Spinal cord (tissue), 10 donors: ENCODE results near the gene PPP2R2B. TPM values are rescaled to one million over a fixed set of nuclear protein-coding genes. Genes with fewer than 3 reads are reported as not detected.

Experiments used
- DNase-seq, 6 donors: peaks; one replicate each; pipeline versions ENCODE4 v3.0.0 to v3.0.0-alpha.2; 2013 to 2015; ENCODE audit warnings: low spot score in 6 of 6, low read depth in 4 of 6
- H3K27ac ChIP-seq: one replicate; pipeline ENCODE4 v1.5.1; 2013; ENCODE audit warnings: low read depth, low read length, control low read depth
- H3K27me3 ChIP-seq: one replicate; pipeline ENCODE4 v1.6.1; 2013; ENCODE audit warnings: low read length; ENCODE audit not compliant: control insufficient read depth, insufficient read depth
- H3K36me3 ChIP-seq: one replicate; pipeline ENCODE4 v1.6.1; 2013; ENCODE audit warnings: low read length; ENCODE audit not compliant: control insufficient read depth, insufficient read depth
- H3K4me1 ChIP-seq: one replicate; pipeline ENCODE4 v1.6.1; 2013; ENCODE audit warnings: low read length; ENCODE audit not compliant: control insufficient read depth, insufficient read depth
- H3K4me3 ChIP-seq: one replicate; pipeline ENCODE4 v1.5.1; 2013; ENCODE audit warnings: low read depth, low read length, control low read depth
- H3K9me3 ChIP-seq: one replicate; pipeline ENCODE4 v1.6.1; 2013; ENCODE audit warnings: low read length; ENCODE audit not compliant: control insufficient read depth, insufficient read depth
- WGBS: methylation state at CpG from one replicate; pipeline ENCODE4 v1.1.5; 2013; ENCODE audit warnings: missing lambda C conversion rate; ENCODE audit not compliant: insufficient coverage; 5-methylcytosine and 5-hydroxymethylcytosine counted together
- polyA plus RNA-seq, 2 donors: library from polyadenylated mRNA; unstranded; fragments of 120-200 nt; gene quantifications; one replicate each; pipeline ENCODE4 v1.2.1, GENCODE V29; 2013; ENCODE audit not compliant: insufficient read length in 2 of 2
- total RNA-seq, 2 donors: library from RNA; depleted of rRNA in 1 of 2; stranded (reverse); fragments of 120-200 nt in 1 of 2; fragments of >200 nt in 1 of 2; gene quantifications; one replicate each; pipeline versions ENCODE4 v1.2.3 to v1.2.4, GENCODE V29; 2013 to 2014
- donor health status: healthy.

PPP2R2B gene
- total and polyA plus RNA-seq, 4 donors = 62.0 to 211 (median 150) TPM

DNA sequence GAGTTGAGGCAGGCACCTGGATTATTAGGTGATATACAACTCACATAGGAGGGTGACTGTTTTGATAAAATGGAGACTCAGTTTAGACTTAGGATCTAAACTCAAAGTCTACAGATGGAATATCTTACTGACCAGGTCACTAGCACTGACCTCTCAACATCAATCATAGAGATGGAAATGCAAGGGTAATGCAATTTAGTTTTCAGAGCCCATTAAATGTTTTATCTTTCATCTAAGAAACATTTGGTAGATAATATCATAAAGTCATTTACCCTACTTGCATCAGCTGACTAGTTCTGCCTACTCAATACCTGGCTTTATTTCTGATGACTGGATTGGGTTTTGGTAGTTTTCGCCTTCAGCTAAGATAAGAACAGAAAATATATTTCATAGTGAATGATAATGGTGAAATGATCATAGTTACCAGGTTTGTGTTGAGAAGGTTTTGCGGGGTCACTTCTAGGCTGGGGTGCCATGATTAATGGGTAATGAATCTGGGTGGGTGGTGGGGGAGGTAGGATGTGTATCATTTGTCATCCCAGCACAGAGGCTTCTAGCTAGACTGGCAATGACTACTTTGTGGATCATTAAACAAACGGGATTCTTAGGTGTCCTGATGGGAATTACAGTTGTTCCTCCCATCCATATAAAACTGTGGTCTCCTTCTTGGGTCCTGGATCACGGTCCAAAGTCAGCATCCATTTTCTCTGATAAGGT lies 173.4 kb downstream of the PPP2R2B start:
- Histone ChIP-seq H3K36me3 (peaks cover 15% of the 10 kb centered on the region), H3K9me3 (no peaks in the 10 kb centered on the region), H3K27me3 (no peaks in the 10 kb centered on the region), H3K4me1 (peaks cover 1% of the 10 kb centered on the region), H3K27ac (no peak overlapping the region), H3K4me3 (no peak overlapping the region)
- DNase-seq = no peak
- 97% methylated on average over 2 of the region's 4 CpGs for WGBS

- H3K27me3 ChIP-seq = no peaks in the 10 kb centered on the region
- H3K36me3 ChIP-seq = peaks cover 15% of the 10 kb centered on the region
- H3K27ac ChIP-seq = no peak overlapping the region
- no peak for DNase-seq
- no peak overlapping the region for H3K4me3 ChIP-seq
- H3K4me1 ChIP-seq = peaks cover 4% of the 10 kb centered on the region
- H3K9me3 ChIP-seq = no peaks in the 10 kb centered on the region
- 80% methylated on average over 1 of the region's 1 CpG for WGBS
Observed at GRCh38 chr5:146703899-146704298, 174.7 kb downstream of the PPP2R2B start.

GRCh38 chr5:146703499-146703898 lies 175.1 kb downstream of the PPP2R2B start:
- peaks cover 4% of the 10 kb centered on the region for H3K4me1 ChIP-seq
- peaks cover 15% of the 10 kb centered on the region for H3K36me3 ChIP-seq
- no peaks in the 10 kb centered on the region for H3K9me3 ChIP-seq
- DNase-seq = no peak
- H3K27me3 ChIP-seq = no peaks in the 10 kb centered on the region
- no peak overlapping the region for H3K4me3 ChIP-seq
- no peak overlapping the region for H3K27ac ChIP-seq

GRCh38 chr5:146699664-146700418 lies 178.7 kb downstream of the PPP2R2B start:
- peak in 3 of 6 donors; percentile 39 to 92 (median 88) for DNase-seq
- Histone ChIP-seq H3K36me3 (peaks cover 3% of the 10 kb centered on the region), H3K4me1 (peaks cover 4% of the 10 kb centered on the region), H3K9me3 (no peaks in the 10 kb centered on the region), H3K27ac (peak overlapping the region; percentile 57), H3K27me3 (no peaks in the 10 kb centered on the region), H3K4me3 (no peak overlapping the region)
- 38% methylated on average over 2 of the region's 6 CpGs for WGBS

DNA sequence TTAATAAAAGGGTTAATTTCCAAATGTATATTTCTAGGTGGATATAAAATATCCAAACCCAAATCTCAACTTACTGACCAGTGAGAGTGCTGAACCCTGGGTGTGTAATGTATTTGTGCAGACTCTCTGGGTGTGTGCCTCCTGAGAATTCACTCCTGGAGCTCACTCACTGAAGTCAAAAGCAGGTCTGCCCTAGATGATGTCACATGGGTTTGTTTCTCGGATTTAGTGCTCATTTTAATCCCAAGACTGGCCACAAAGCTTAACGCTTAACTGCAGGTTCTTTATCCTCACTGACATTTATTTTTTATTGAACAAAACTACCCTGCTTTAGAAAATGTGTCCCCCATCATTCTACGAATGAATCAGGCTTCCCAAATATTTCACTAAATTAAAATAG lies 179.4 kb downstream of the PPP2R2B start:
- Histone ChIP-seq H3K27ac (no peak overlapping the region), H3K4me3 (no peak overlapping the region), H3K27me3 (no peaks in the 10 kb centered on the region), H3K9me3 (no peaks in the 10 kb centered on the region), H3K36me3 (peaks cover 3% of the 10 kb centered on the region), H3K4me1 (peaks cover 4% of the 10 kb centered on the region)
- DNase-seq = peak in 1 of 6 donors; percentile 54
- 24% methylated on average over 2 of the region's 3 CpGs for WGBS

DNA sequence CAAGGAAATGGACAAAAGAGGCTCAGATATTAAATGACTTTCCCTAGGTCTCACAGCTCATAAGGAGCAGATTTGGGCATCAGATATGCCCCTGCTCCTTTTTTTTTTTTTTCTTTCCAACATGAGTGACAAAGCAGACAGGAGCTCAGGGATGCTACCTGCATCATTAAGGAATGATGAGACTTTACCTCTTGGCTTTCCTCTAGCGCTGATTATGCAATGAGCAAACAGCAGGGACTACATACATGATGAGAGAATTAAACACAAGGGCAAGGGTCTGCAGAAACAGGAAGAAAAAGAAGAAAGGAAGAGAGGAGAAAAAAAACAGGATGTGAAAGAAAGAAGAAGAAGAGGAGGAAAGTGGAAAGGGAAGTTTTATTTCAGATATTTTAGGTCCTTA lies 179.9 kb downstream of the PPP2R2B start:
- peak in 1 of 6 donors; percentile 7 for DNase-seq
- Histone ChIP-seq H3K27ac (no peak overlapping the region), H3K27me3 (no peaks in the 10 kb centered on the region), H3K4me3 (no peak overlapping the region), H3K4me1 (peaks cover 4% of the 10 kb centered on the region), H3K36me3 (peaks cover 3% of the 10 kb centered on the region), H3K9me3 (no peaks in the 10 kb centered on the region)
- WGBS = 100% methylated on average over 1 of the region's 1 CpG

- Histone ChIP-seq H3K27me3 (no peaks in the 10 kb centered on the region), H3K9me3 (no peaks in the 10 kb centered on the region), H3K27ac (no peak overlapping the region), H3K4me1 (peaks cover 4% of the 10 kb centered on the region), H3K36me3 (peaks cover 7% of the 10 kb centered on the region), H3K4me3 (no peak overlapping the region)
- DNase-seq = peak in 1 of 6 donors; percentile 9
Observed at GRCh38 chr5:146697211-146697610, 181.3 kb downstream of the PPP2R2B start.

DNA sequence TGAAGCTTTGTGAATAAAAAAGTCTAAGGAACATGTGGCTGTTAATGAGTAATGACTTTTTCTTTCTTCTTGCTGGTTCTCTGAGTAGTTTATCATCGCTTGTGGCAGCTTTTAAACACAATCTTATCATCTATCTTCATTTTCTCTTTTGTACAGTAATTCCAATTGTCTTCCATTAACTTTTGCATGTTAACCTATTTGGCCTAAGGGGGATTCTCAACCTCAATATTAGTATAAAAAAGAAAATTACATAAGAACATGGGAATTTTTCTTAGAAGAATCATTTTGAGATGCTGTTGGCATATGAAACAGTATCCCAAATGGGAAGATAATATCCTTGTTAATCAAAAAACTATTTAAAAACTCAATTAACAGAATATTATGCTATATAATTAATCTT lies 182.9 kb downstream of the PPP2R2B start:
- Histone ChIP-seq H3K27ac (no peak overlapping the region), H3K9me3 (no peaks in the 10 kb centered on the region), H3K4me3 (no peak overlapping the region), H3K4me1 (peaks cover 4% of the 10 kb centered on the region), H3K36me3 (peaks cover 13% of the 10 kb centered on the region), H3K27me3 (no peaks in the 10 kb centered on the region)
- DNase-seq = no peak
- WGBS = no CpG with 5 or more reads among the region's 1 CpG

- no peaks in the 10 kb centered on the region for H3K27me3 ChIP-seq
- H3K36me3 ChIP-seq = peaks cover 15% of the 10 kb centered on the region
- H3K9me3 ChIP-seq = no peaks in the 10 kb centered on the region
- H3K4me3 ChIP-seq = no peak overlapping the region
- DNase-seq = peak in 1 of 6 donors; percentile 88
- H3K4me1 ChIP-seq = no peaks in the 10 kb centered on the region
- 79% methylated on average over 4 of the region's 6 CpGs for WGBS
- no peak overlapping the region for H3K27ac ChIP-seq
Observed at GRCh38 chr5:146690880-146691355, 187.6 kb downstream of the PPP2R2B start.

GRCh38 chr5:146687630-146688029 lies 190.9 kb downstream of the PPP2R2B start:
- peak in 1 of 6 donors; percentile 62 for DNase-seq
- peaks cover 11% of the 10 kb centered on the region for H3K36me3 ChIP-seq
- no peaks in the 10 kb centered on the region for H3K9me3 ChIP-seq
- H3K4me1 ChIP-seq = no peaks in the 10 kb centered on the region
- no CpG with 5 or more reads among the region's 4 CpGs for WGBS
- H3K4me3 ChIP-seq = no peak overlapping the region
- no peak overlapping the region for H3K27ac ChIP-seq
- H3K27me3 ChIP-seq = no peaks in the 10 kb centered on the region
